HUES6 (cell line): ENCODE measurements around the gene CBFA2T3.
"Not testable (repeated sequence)": the region's sequence is repeated elsewhere in the genome, so short reads cannot be mapped to it uniquely, and the experiment has no call there.

ENCODE experiments used
- H3K27ac ChIP-seq: 2 replicates; pipeline ENCODE4 v1.7.0; 2013; ENCODE audit warnings: low read depth, mild to moderate bottlenecking, low read length, inconsistent platforms
- H3K27me3 ChIP-seq: 2 replicates; pipeline ENCODE4 v1.6.1; 2013; ENCODE audit warnings: low read length; ENCODE audit not compliant: control insufficient read depth, insufficient read depth
- H3K36me3 ChIP-seq: 2 replicates; pipeline ENCODE4 v1.6.1; 2013; ENCODE audit warnings: low read length; ENCODE audit not compliant: control insufficient read depth, insufficient read depth
- H3K4me1 ChIP-seq: 2 replicates; pipeline ENCODE4 v1.6.1; 2013; ENCODE audit warnings: low read length; ENCODE audit not compliant: control insufficient read depth, insufficient read depth
- H3K4me3 ChIP-seq: 2 replicates; pipeline ENCODE4 v1.5.1; 2013; ENCODE audit warnings: low read depth, low read length
- H3K9ac ChIP-seq: one replicate; pipeline ENCODE4 v1.6.1; 2013; ENCODE audit warnings: mild to moderate bottlenecking, low read length
- H3K9me3 ChIP-seq: 2 replicates; pipeline ENCODE4 v1.6.1; 2013; ENCODE audit warnings: low read depth, low read length; ENCODE audit not compliant: control insufficient read depth, insufficient read depth

Gene CBFA2T3

DNA sequence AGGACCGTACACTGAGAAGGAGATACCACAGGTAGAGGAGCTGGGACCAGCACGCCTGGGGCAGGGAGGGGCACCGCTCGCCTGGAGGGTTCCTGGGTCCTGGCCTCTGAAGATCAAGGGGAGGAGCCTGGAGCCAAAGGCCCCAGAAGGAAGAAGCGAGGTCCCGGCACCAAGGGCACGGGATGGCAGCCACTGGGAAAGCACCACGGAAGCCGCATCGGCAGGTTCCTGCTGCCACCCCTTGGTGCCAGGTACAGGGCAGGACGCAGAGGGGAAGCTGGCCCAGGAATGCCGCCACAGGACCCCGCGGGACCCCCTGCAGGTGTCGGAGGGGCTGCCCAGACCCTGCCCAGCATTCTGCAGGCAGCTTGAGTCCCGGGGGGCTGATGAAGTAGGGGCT, 42.5 kb upstream of the CBFA2T3 start:
- H3K9ac ChIP-seq, result no peak overlapping the region
- H3K27ac ChIP-seq, result no peak overlapping the region
- H3K36me3 ChIP-seq, result no peaks in the 10 kb centered on the region
- H3K4me1 ChIP-seq, result no peaks in the 10 kb centered on the region
- H3K9me3 ChIP-seq, result peaks cover 10% of the 10 kb centered on the region; the same call in 1 of the 2 replicates
- peaks cover 11% of the 10 kb centered on the region; the same call in 1 of the 2 replicates for H3K27me3 ChIP-seq
- no peak overlapping the region for H3K4me3 ChIP-seq

DNA sequence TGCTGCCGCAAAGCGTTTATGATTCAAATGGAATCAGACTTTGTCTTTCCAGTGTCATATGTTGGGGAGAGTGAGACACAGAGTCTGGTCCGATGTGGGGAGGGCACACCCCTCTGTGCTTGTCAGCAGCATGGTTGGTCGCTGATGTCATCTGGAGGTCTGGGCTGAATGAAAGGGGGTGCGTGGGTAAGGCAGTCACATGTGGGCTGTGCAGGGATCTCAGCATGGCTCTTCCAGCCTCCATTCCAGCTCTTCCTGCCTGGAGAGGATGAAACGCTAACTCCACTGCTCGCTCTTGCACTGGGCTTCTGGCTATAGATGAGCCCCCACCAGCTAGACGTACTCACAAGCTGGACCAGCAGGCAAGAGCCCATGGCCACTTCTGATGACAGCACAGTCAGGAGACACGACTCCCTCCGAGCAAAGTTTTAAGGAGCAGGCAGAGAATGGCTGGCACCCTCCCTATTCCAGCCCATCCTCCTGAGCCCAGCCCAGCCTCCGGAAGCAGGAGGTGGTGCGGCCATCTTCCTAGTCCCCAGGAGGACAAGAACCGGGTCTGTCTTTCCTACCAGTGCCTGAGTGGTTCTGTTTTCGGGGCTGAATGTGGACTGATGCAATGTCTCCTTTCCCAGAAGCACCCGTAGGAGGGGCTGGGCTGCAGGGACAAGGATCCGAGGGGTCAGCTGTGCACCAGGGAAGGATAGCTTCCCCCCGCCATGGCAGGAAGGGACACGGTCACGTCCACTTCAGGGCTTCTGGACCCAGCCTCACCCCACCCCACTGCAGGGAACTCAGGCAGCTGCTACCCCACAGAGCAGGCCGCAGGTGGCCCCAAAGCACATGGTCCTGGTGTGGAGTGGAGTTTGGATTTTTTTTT, 41.5 kb upstream of the CBFA2T3 start:
- Histone ChIP-seq H3K9ac (no peak overlapping the region), H3K9me3 (peaks cover 10% of the 10 kb centered on the region; the same call in 1 of the 2 replicates), H3K27ac (no peak overlapping the region), H3K36me3 (no peaks in the 10 kb centered on the region), H3K27me3 (peaks cover 12% of the 10 kb centered on the region), H3K4me3 (no peak overlapping the region), H3K4me1 (no peaks in the 10 kb centered on the region)

DNA sequence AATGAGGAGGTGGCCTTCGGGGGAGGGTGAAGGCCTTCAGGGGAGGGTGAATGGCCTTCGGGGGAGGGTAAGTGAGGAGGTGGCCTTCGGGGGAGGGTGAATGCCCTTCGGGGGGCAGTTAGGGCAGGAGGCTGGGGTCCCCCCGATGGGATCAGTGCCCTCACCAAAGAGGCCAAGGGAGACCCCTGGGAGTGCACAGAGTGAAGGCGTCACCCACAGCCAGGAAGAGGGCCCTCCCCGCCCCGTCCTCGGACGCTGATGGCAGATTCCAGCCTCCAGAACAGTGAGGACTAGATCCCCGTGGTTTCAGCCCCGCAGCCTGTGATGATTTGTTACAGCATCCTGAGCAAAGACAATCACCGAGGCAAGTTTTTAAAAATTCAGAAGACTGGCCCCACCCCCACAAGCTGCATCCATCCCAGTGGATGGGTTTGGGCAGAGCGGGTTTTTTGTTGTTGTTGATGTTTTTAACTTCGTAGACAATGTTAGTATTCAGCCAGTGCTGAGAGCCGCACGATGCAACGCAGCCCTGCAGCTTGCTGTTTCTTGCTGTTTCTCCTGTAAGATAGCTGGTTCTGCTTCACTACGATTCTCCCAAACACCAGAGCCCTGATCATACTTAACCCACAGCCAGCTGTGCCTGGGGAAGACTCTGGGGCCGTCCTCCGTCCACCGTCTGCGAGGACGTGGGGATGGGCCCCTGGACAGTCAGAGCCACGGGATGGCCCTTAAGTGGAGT, 40.7 kb upstream of the CBFA2T3 start:
- H3K4me3 ChIP-seq, result no peak overlapping the region
- no peak overlapping the region for H3K9ac ChIP-seq
- peaks cover 20% of the 10 kb centered on the region for H3K27me3 ChIP-seq
- H3K9me3 ChIP-seq, result peaks cover 10% of the 10 kb centered on the region; the same call in 1 of the 2 replicates
- no peak overlapping the region for H3K27ac ChIP-seq
- no peaks in the 10 kb centered on the region for H3K36me3 ChIP-seq
- H3K4me1 ChIP-seq, result no peaks in the 10 kb centered on the region

DNA sequence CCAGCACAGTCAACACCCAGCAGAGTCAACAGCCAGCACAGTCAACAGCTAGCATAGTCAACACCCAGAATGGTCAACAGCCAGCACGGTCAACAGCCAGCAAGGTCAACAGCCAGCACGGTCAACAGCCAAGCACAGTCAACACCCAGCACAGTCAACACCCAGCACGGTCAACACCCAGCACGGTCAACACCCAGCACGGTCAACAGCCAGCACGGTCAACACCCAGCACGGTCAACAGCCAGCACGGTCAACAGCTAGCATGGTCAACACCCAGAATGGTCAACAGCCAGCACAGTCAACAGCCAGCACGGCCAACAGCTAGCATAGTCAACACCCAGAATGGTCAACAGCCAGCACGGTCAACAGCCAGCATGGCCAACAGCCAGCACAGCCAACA, 39.6 kb upstream of the CBFA2T3 start:
- not testable (repeated sequence) for H3K9me3 ChIP-seq, H3K36me3 ChIP-seq, H3K4me1 ChIP-seq, H3K4me3 ChIP-seq, H3K27ac ChIP-seq, H3K9ac ChIP-seq
- peaks cover 21% of the 10 kb centered on the region for H3K27me3 ChIP-seq

DNA sequence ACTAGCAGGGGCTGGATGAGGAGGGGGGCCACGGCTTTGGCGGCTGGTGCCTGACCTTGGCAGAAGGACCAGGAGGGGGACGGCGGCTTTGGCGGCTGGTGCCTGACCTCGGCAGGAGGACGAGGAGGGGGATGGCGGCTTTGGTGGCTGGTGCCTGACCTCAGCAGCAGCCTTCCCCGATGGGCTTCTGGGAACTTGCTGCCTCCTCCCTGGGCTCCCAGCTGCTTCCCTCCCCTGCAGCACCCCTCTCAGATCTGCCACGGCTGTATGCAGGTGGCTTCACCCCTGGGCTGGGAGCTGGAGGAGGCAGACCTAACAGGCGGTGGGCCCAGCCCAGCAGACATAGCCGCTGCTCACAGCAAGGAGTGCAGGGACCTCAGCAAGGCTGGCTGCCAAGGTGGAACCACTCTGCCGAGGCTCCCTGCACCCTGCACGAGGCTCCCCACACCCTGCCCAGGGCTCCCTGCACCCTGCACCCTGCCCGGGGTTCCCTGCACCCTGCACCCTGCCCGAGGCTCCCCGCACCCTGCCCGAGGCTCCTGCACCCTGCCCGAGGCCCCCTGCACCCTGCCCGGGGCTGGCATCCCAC, 38.4 kb upstream of the CBFA2T3 start:
- Histone ChIP-seq H3K9ac (no peak overlapping the region), H3K9me3 (peaks cover 10% of the 10 kb centered on the region; the same call in 1 of the 2 replicates), H3K36me3 (no peaks in the 10 kb centered on the region), H3K4me3 (no peak overlapping the region), H3K4me1 (no peaks in the 10 kb centered on the region), H3K27me3 (peaks cover 21% of the 10 kb centered on the region), H3K27ac (no peak overlapping the region)

DNA sequence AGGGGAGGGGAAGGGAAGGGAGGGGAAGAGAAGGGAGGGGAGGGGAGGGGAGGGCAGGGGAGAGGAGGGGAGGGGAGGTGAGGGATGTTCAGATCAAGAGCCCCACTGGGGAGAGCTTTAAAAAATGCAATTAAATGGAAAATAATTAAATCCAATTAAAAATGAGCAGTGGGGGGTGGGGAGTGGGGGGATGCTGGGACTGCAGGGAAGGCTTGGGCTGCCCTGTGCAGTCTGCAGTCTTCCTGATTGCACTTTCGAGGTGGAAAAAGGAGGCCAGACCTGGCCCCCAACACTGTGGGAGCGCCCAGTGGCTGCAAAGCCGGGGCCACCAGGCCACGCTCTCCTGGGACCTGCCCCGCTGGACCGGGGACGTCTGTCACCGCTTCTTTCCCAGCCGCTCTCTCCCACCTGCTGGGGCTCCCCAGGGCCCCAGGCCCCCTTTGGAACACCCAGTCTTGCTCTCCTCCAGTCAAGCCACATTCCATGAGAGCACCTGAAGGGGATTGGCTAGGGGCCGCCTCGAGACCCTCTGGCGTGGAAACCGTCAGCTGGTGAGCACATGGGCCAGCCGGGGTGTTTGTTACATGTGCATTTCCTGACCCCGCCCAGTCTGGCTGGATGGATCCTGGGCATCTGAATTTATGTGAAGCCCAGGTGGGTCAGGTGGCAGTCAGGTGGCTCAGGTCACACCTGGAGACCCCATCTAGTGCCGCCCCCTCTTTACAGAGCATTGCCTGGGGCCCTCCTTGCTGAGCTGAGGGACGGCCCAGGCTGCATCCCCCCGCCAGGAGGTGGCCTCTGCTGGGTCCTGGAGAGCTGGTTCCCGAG, 37.6 kb upstream of the CBFA2T3 start:
- H3K27ac ChIP-seq, result no peak overlapping the region
- H3K36me3 ChIP-seq, result no peaks in the 10 kb centered on the region
- peaks cover 26% of the 10 kb centered on the region for H3K27me3 ChIP-seq
- no peaks in the 10 kb centered on the region for H3K4me1 ChIP-seq
- no peak overlapping the region for H3K4me3 ChIP-seq
- no peak overlapping the region for H3K9ac ChIP-seq
- H3K9me3 ChIP-seq, result peaks cover 10% of the 10 kb centered on the region; the same call in 1 of the 2 replicates

DNA sequence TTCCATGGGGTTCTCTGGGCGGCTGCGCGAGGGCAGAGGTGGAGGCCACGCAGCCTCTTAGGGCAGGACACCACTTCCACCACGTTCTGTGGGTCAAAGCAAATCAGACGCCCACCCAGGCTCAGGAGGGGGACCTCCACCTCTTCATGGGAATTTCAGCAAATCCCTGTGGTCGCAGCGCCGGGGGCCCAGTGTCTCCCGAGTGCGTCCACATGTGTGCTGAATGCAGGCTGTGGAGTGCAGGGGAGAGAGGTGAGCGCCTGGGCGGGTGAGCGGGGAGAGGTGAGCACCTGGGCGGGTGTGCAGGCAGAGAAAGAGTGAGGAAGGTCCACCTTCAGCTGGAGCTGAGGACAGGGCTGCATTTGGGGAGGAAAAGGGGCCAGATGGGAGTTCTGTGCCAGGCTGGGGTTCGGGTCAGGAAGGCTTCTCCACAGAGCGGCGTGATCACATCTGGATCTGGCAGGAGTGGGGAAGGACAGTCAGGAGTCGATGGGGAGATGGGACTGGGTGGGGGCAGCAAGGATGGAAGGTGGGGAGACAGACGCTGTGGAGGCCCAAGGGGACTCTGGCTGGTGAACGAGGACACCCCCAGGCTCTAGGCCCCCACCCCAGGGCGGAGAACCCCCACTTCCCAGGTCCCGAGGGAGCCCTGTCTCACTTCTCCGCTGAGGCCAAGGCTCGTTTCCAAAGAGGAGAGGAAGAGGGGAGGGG, 36.8 kb upstream of the CBFA2T3 start:
- no peak overlapping the region for H3K27ac ChIP-seq
- H3K4me1 ChIP-seq, result no peaks in the 10 kb centered on the region
- H3K9me3 ChIP-seq, result peaks cover 10% of the 10 kb centered on the region; the same call in 1 of the 2 replicates

DNA sequence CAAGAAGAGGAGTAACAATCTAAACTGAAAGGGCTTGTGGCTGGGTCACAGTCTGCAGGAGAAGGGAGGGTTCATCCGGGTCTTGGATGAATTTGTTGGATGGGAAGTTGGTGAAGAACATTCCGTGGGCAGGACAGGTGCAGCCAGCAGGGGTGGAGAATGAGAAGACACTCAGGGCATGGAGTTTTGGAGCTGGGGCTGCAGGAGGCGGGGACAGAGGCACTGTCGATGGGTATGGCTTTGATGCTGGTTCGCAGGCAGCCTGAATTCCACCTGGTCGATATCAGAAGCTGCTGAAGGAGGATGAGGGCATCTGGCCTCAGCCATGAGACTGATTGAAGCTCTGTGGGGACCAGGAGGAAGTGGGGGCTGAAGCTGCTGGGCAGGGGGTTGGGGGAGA, 36.1 kb upstream of the CBFA2T3 start:
- no peak overlapping the region for H3K4me3 ChIP-seq
- peaks cover 10% of the 10 kb centered on the region; the same call in 1 of the 2 replicates for H3K9me3 ChIP-seq
- H3K27ac ChIP-seq, result no peak overlapping the region
- H3K4me1 ChIP-seq, result no peaks in the 10 kb centered on the region
- H3K27me3 ChIP-seq, result peaks cover 27% of the 10 kb centered on the region
- no peaks in the 10 kb centered on the region for H3K36me3 ChIP-seq
- no peak overlapping the region for H3K9ac ChIP-seq

More for the DNA sequence above, 36.8 kb upstream of the CBFA2T3 start:
- no peak overlapping the region for H3K9ac ChIP-seq
- no peaks in the 10 kb centered on the region for H3K36me3 ChIP-seq
- H3K27me3 ChIP-seq, result peaks cover 27% of the 10 kb centered on the region
- H3K4me3 ChIP-seq, result no peak overlapping the region

DNA sequence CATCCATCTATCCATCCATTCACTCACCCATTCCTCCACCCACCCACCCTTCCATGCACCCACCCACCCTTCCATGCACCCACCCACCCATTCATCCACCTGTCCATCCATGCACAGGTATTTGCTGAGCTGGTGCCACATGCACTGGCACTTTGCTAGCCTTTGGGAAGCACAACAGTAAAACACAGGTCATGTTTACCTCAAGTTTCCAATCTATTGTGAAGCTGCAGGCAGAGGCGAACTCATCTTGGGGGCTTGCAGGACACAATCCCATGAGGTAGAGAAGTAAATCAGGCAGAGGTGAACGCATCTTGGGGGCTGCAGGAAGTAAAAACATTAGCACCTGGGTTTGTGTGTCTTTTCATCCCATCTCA, 35.6 kb upstream of the CBFA2T3 start:
- Histone ChIP-seq H3K4me1 (no peaks in the 10 kb centered on the region), H3K27ac (no peak overlapping the region)

More for the DNA sequence above, 35.6 kb upstream of the CBFA2T3 start:
- peaks cover 10% of the 10 kb centered on the region; the same call in 1 of the 2 replicates for H3K9me3 ChIP-seq
- peaks cover 30% of the 10 kb centered on the region for H3K27me3 ChIP-seq
- no peak overlapping the region for H3K9ac ChIP-seq
- no peak overlapping the region for H3K4me3 ChIP-seq
- no peaks in the 10 kb centered on the region for H3K36me3 ChIP-seq
